ENCODE results near the gene PLEKHH3. TPM values are rescaled to one million over a fixed set of nuclear protein-coding genes. Genes with fewer than 3 reads are reported as not detected.

The PLEKHH3 gene
- total RNA-seq, 3 donors from 2014 or later (not counting 1 experiment from before 2014, with no cell fraction given), result 0.14 to 1.8 (median 0.26) TPM

GRCh38 chr17:42704837-42705494 lies 28.2 kb upstream of the PLEKHH3 start:
- no peak overlapping the region for H3K27ac ChIP-seq (ENCODE audit: low read length)

GRCh38 chr17:42704490-42704836 lies 27.7 kb upstream of the PLEKHH3 start:
- no peak overlapping the region for H3K4me3 ChIP-seq (ENCODE audit: low read length)
- ATAC-seq (no peak), DNase-seq (no peak)
- no peaks in the 10 kb centered on the region for H3K9me3 ChIP-seq (ENCODE audit: control insufficient read depth, insufficient read depth, low read length)
- no peaks in the 10 kb centered on the region for H3K27me3 ChIP-seq (ENCODE audit: control insufficient read depth, insufficient read depth, low read length)
- 78% methylated on average over 5 of the region's 5 CpGs for WGBS (ENCODE audit: insufficient coverage)
- Mint-ChIP-seq H3K27ac (no peak overlapping the region), H3K9me3 (no peaks in the 10 kb centered on the region), H3K4me1 (peaks cover 8 to 10% of the 10 kb centered on the region in 2 donors), H3K36me3 (peaks cover 34% of the 10 kb centered on the region), H3K27me3 (ENCODE audit: low read depth in 2 of 2) (no peaks in the 10 kb centered on the region), H3K4me3 (no peak overlapping the region)
- H3K27ac ChIP-seq (ENCODE audit: low read length), result no peak overlapping the region
- peaks cover 72% of the 10 kb centered on the region for H3K36me3 ChIP-seq (ENCODE audit: control insufficient read depth, insufficient read depth, low read length)
- H3K4me1 ChIP-seq (ENCODE audit: control insufficient read depth, insufficient read depth, low read length), result peaks cover 38% of the 10 kb centered on the region
- intact Hi-C loops (cut with micrococcal nuclease), result no loop called here
- no peak for TF ChIP-seq CTCF (IDR thresholded peaks at IDR 0.05)

More at GRCh38 chr17:42704837-42705494, 28.2 kb upstream of the PLEKHH3 start:
- DNase-seq (no peak), ATAC-seq (no peak)
- H3K9me3 Mint-ChIP-seq, result no peaks in the 10 kb centered on the region
- TF ChIP-seq CTCF (IDR thresholded peaks at IDR 0.05), result no peak
- H3K4me1 Mint-ChIP-seq, result peaks cover 8 to 10% of the 10 kb centered on the region in 2 donors
- Histone ChIP-seq H3K4me1 (ENCODE audit: control insufficient read depth, insufficient read depth, low read length) (peaks cover 38% of the 10 kb centered on the region), H3K36me3 (ENCODE audit: control insufficient read depth, insufficient read depth, low read length) (peaks cover 77% of the 10 kb centered on the region), H3K9me3 (ENCODE audit: control insufficient read depth, insufficient read depth, low read length) (no peaks in the 10 kb centered on the region), H3K27me3 (ENCODE audit: control insufficient read depth, insufficient read depth, low read length) (no peaks in the 10 kb centered on the region), H3K4me3 (ENCODE audit: low read length) (no peak overlapping the region)
- H3K36me3 Mint-ChIP-seq, result peaks cover 36% of the 10 kb centered on the region
- WGBS (ENCODE audit: insufficient coverage), result 69% methylated on average over 8 of the region's 8 CpGs
- no peak overlapping the region for H3K4me3 Mint-ChIP-seq
- intact Hi-C loops (cut with micrococcal nuclease), result no loop called here
- H3K27ac Mint-ChIP-seq, result no peak overlapping the region
- no peaks in the 10 kb centered on the region for H3K27me3 Mint-ChIP-seq (ENCODE audit: low read depth in 2 of 2)

GRCh38 chr17:42702446-42702845 lies 25.7 kb upstream of the PLEKHH3 start:
- no peaks in the 10 kb centered on the region for H3K27me3 Mint-ChIP-seq (ENCODE audit: low read depth in 2 of 2)
- H3K9me3 Mint-ChIP-seq, result no peaks in the 10 kb centered on the region
- 92% methylated on average over 11 of the region's 11 CpGs for WGBS (ENCODE audit: insufficient coverage)
- Histone ChIP-seq H3K36me3 (ENCODE audit: control insufficient read depth, insufficient read depth, low read length) (peaks cover 54% of the 10 kb centered on the region), H3K27me3 (ENCODE audit: control insufficient read depth, insufficient read depth, low read length) (no peaks in the 10 kb centered on the region), H3K27ac (ENCODE audit: low read length) (no peak overlapping the region), H3K4me3 (ENCODE audit: low read length) (no peak overlapping the region), H3K4me1 (ENCODE audit: control insufficient read depth, insufficient read depth, low read length) (peaks cover 30% of the 10 kb centered on the region), H3K9me3 (ENCODE audit: control insufficient read depth, insufficient read depth, low read length) (no peaks in the 10 kb centered on the region)
- H3K4me3 Mint-ChIP-seq, result no peak overlapping the region
- H3K27ac Mint-ChIP-seq, result no peak overlapping the region
- intact Hi-C loops (cut with micrococcal nuclease), result no loop called here
- peaks cover 8 to 10% of the 10 kb centered on the region in 2 donors for H3K4me1 Mint-ChIP-seq
- DNase-seq, result no peak
- TF ChIP-seq CTCF (IDR thresholded peaks at IDR 0.05), result no peak
- H3K36me3 Mint-ChIP-seq, result peaks cover 23% of the 10 kb centered on the region
- no peak for ATAC-seq
